Measurements from ENCODE around the gene KRT40. TPM values are rescaled to one million over a fixed set of nuclear protein-coding genes. Genes with fewer than 3 reads are reported as not detected.

KRT40 gene
- total RNA-seq, 2 experiments from 2014 or later: not detected

DNA sequence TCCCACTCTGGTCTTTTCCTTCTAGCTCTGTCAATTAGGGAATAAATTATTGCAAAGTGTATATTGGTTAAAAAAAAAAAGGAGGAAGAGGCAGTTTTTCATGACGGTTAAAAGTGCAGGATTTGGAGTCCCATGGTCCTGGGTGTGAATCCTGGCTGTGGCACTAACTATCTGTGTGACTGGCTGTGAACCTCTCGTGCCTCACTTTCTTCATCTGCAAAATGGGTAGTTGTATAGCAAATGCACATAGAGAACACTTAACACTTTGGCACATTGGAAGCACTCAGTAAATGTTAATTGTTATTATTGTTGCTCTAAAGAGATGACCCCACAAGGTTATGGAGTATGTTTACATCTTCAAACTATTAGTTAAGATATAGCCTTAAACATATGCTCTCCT lies 36.2 kb downstream of the KRT40 start:
- ChIA-PET CTCF (no interaction called here), POLR2A (no interaction called here)
- no peak overlapping the region for H3K27ac Mint-ChIP-seq
- ATAC-seq (no peak), DNase-seq (no peak)
- H3K9me3 Mint-ChIP-seq (ENCODE audit: insufficient read depth): no peaks in the 10 kb centered on the region
- no peak overlapping the region for H3K4me3 Mint-ChIP-seq
- H3K4me1 Mint-ChIP-seq (ENCODE audit: low read depth): no peaks in the 10 kb centered on the region
- no peaks in the 10 kb centered on the region for H3K36me3 Mint-ChIP-seq (ENCODE audit: low read depth)
- peaks cover 48% of the 10 kb centered on the region for H3K27me3 Mint-ChIP-seq (ENCODE audit: low read depth)

DNA sequence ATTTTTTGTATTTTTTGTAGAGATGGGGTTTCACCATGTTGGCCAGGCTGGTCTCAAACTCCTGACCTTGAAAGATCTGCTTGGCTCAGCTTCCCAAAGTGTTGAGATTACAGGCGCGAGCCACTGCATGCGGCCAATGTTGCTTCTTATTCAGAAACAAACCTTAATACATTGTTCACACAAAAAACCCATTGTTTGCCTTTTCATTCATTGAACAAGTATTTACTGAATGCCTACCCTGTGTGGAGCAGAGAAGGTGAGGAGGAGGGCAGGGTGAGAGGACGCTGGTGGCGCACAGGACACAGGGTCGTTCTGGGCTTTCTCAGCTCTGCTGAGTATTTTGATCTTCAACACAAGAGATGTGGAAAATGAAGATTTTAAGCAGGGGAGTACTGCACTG lies 38.7 kb downstream of the KRT40 start:
- Mint-ChIP-seq H3K4me1 (ENCODE audit: low read depth) (no peaks in the 10 kb centered on the region), H3K27me3 (ENCODE audit: low read depth) (peaks cover 41% of the 10 kb centered on the region)
- CTCF ChIA-PET: no interaction called here

DNA sequence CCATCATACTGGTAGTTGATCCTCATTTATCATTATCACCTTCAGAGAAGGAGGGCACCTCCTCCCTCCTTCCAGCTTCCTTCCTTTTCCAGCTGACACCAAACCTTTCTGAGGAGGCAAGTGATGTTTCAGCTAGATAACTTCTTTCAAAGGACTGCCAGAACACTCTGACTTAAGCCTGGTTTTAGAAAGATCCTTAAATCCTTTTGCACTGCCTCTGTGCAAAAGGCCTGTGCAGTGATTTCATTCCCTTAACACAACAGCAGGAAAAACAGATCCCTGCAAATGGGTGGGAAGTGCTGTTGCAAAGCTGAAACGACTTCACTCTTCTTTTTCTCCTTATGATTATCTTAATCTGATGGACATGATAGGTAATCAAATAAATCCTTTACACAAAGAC lies 39.6 kb downstream of the KRT40 start:
- Mint-ChIP-seq H3K27me3 (ENCODE audit: low read depth) (peaks cover 36% of the 10 kb centered on the region), H3K4me3 (no peak overlapping the region), H3K9me3 (ENCODE audit: insufficient read depth) (no peaks in the 10 kb centered on the region), H3K36me3 (ENCODE audit: low read depth) (no peaks in the 10 kb centered on the region), H3K27ac (no peak overlapping the region), H3K4me1 (ENCODE audit: low read depth) (no peaks in the 10 kb centered on the region)
- no peak for DNase-seq
- ChIA-PET POLR2A (interaction anchor here (0.6 kb wide), 1 partner anchor 13 kb away, joined by 3 read pairs; no protein-coding TSS in a partner anchor), CTCF (no interaction called here)
- no peak for ATAC-seq

More for the DNA sequence above, 38.7 kb downstream of the KRT40 start:
- Mint-ChIP-seq H3K4me3 (no peak overlapping the region), H3K36me3 (ENCODE audit: low read depth) (no peaks in the 10 kb centered on the region), H3K27ac (no peak overlapping the region), H3K9me3 (ENCODE audit: insufficient read depth) (no peaks in the 10 kb centered on the region)
- ATAC-seq (no peak), DNase-seq (no peak)
- POLR2A ChIA-PET: no interaction called here

DNA sequence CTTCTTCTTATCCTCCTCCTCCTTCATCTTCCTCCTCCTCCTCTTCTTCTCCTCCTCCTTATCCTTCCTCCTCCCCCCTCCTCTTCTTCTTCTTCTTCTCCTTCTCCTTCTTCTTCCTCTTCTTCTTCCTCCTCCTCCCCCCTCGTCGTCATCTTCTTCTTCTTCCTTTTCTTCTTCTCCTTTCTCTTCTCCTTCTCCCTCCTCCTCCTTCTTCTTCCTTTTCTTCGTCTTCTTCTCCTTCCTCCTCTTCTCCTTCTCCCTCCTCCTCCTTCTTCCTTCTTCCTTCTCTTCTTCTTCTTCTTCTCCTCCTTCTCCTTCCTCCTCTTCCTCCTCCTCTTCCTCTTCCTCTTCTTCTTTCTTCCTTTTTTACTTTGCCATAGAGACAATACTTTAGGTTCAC lies 41.6 kb downstream of the KRT40 start:
- Mint-ChIP-seq H3K9me3 (ENCODE audit: insufficient read depth) (no peaks in the 10 kb centered on the region), H3K4me3 (no peak overlapping the region), H3K36me3 (ENCODE audit: low read depth) (no peaks in the 10 kb centered on the region), H3K27ac (no peak overlapping the region), H3K27me3 (ENCODE audit: low read depth) (peaks cover 28% of the 10 kb centered on the region), H3K4me1 (ENCODE audit: low read depth) (no peaks in the 10 kb centered on the region)
- DNase-seq (no peak), ATAC-seq (no peak)
- ChIA-PET CTCF (no interaction called here), POLR2A (no interaction called here)

DNA sequence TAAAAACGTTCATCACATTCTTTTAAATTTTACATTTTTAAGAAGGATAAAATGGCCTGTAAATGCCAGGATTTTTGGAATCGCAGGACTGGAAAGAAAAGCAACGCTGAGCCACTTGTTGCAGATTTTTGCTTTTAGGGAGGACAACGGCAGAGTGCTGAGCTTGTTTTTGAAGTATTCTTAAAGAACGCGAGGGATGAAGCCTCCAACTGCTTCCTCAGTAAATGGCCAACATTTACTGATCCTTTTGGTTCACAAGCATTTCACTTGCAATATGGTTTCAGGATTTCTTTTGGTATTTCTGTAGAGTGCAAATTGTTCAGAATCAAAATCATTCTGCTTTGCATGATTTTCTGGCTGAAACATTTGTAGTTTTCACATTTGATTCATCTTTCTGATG lies 43.9 kb downstream of the KRT40 start:
- Mint-ChIP-seq H3K4me1 (ENCODE audit: low read depth) (no peaks in the 10 kb centered on the region), H3K36me3 (ENCODE audit: low read depth) (no peaks in the 10 kb centered on the region), H3K27ac (no peak overlapping the region), H3K27me3 (ENCODE audit: low read depth) (peaks cover 13% of the 10 kb centered on the region), H3K4me3 (no peak overlapping the region), H3K9me3 (ENCODE audit: insufficient read depth) (no peaks in the 10 kb centered on the region)
- CTCF ChIA-PET: no interaction called here
- no peak for ATAC-seq
- POLR2A ChIA-PET: no interaction called here
- DNase-seq: no peak

DNA sequence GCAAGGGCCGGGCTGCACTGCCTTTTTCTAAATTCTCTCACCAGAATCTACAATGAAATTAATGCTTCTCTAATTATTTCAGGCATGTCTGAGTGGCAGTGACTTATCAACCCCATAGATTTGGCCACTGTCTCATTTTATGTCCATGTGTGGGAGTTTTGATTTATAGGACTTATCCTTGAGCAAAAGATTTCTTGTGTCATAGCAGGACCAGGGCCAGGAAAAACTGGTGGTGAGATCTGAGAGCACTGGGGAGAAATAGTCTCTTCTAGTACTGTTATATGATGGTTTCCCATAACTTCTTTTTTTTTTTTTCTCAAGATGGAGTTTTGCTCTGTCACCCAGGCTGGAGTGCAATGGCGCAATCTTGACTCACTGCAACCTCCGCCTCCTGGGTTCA lies 45.1 kb downstream of the KRT40 start:
- H3K4me3 Mint-ChIP-seq: no peak overlapping the region

DNA sequence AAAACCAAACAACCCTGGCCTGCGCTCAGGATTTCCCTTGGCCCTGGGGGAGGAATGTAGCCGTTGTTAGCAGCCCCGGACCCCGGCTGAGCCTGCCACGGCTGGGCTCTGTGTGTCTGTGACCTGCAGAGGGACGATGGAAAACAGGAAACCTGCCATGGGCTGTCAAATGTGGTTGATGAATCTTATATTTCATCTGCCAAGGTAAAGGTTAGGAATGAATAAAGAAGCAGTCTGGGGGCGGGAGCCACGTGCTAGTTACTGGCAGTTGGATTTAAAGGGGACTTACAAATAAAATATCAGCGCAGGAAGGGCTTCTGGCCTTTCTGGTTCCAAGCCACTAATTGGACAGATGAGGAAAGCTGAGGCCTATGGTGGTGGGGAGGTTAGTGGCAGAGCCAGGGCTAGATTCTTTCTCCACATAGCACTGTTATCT lies 46.7 kb downstream of the KRT40 start, which contains the start of gene KRT23:
KRT23 (minus strand) TSS at position 263 of the 436 bp plus-strand sequence. CDS start 1,043 bp downstream, outside the sequence.
- Mint-ChIP-seq H3K4me3 (no peak within 1 kb of the TSS), H3K4me1 (ENCODE audit: low read depth) (no peaks in the 10 kb centered on the region), H3K36me3 (ENCODE audit: low read depth) (no peaks in the 10 kb centered on the region), H3K27me3 (ENCODE audit: low read depth) (peaks cover 17% of the 10 kb centered on the region), H3K9me3 (ENCODE audit: insufficient read depth) (no peaks in the 10 kb centered on the region), H3K27ac (no peak within 1 kb of the TSS)
- DNase-seq: no peak
- ChIA-PET POLR2A (no interaction called here), CTCF (no interaction called here)
- no peak for ATAC-seq

More for the DNA sequence above, 45.1 kb downstream of the KRT40 start:
- Mint-ChIP-seq H3K27ac (no peak overlapping the region), H3K9me3 (ENCODE audit: insufficient read depth) (no peaks in the 10 kb centered on the region), H3K4me1 (ENCODE audit: low read depth) (no peaks in the 10 kb centered on the region), H3K27me3 (ENCODE audit: low read depth) (peaks cover 9% of the 10 kb centered on the region), H3K36me3 (ENCODE audit: low read depth) (no peaks in the 10 kb centered on the region)
- CTCF ChIA-PET: no interaction called here
- ATAC-seq: no peak
- DNase-seq: no peak
- POLR2A ChIA-PET: no interaction called here

DNA sequence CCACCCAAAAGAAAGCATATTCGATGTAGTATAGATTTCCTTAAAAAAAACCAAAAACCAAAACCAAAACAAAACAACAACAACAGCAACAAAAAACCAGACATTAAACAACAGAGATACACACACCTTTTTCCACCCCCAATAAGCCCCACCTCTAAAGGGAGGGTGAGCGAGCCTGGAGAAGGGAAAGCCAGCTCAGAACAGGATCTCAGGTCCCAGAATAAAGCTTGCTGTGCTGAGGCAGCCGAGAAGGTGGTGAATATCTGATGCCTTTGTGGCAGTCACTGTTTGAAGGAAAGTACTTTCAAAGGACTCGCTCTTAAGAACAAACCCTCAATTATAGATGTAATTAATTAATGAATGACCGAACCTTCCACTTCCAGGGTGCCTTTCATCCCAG lies 47.1 kb downstream of the KRT40 start:
- ATAC-seq (no peak), DNase-seq (no peak)
- peaks cover 17% of the 10 kb centered on the region for H3K27me3 Mint-ChIP-seq (ENCODE audit: low read depth)
- no peak overlapping the region for H3K4me3 Mint-ChIP-seq
- H3K36me3 Mint-ChIP-seq (ENCODE audit: low read depth): no peaks in the 10 kb centered on the region
- CTCF ChIA-PET: no interaction called here
- H3K27ac Mint-ChIP-seq: no peak overlapping the region
- no peaks in the 10 kb centered on the region for H3K9me3 Mint-ChIP-seq (ENCODE audit: insufficient read depth)
- no peaks in the 10 kb centered on the region for H3K4me1 Mint-ChIP-seq (ENCODE audit: low read depth)
- POLR2A ChIA-PET: no interaction called here

DNA sequence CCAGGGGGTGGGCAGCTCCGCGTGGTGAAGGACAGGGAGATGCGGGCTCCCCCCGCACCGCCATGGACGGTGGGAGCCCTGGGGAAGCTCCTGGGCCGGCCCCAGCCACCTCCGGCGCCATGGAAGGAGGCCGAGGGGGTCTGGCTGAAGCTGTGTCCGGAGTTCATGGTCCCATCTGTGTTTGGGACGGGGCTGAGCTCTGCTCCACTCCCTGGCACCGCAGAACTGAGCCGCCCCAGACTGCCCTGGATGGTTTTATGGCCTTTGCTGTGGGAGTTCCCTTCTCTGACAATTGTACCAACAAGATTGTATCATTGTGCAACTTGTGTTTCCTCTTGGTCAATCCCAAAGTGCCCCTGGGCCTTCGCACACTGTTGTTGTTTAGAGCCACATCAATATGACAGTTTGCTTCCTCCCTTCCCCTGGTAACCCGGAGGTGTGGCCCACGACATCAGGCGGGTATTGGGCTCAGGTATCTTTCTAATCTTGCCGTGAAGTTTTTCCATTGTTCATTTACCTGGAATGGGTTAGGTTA lies 47.6 kb downstream of the KRT40 start:
- Mint-ChIP-seq H3K36me3 (ENCODE audit: low read depth) (no peaks in the 10 kb centered on the region), H3K4me1 (ENCODE audit: low read depth) (no peaks in the 10 kb centered on the region), H3K4me3 (no peak overlapping the region), H3K9me3 (ENCODE audit: insufficient read depth) (no peaks in the 10 kb centered on the region), H3K27me3 (ENCODE audit: low read depth) (peaks cover 18% of the 10 kb centered on the region), H3K27ac (no peak overlapping the region)
- ChIA-PET CTCF (no interaction called here), POLR2A (no interaction called here)
- ATAC-seq (no peak), DNase-seq (no peak)

DNA sequence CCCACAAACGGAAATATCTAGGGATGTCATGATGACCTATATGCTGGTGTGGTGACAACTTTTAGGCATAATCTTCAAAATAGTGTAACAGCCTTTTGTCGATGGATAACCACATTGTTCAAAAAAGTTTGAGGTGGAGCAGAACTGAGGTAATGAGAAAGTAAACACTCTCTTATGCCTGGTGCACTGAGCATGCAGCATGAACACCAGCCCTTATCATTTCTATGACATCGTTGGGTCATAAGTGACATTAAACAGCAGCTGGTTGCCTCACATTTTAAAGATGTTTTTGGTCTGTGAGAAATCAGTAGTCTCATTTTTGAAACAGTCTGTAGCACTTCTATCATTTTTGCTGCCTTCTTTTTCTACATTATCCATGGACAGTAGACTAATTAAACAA lies 48.5 kb downstream of the KRT40 start:
- H3K4me3 Mint-ChIP-seq: no peak overlapping the region
- H3K27me3 Mint-ChIP-seq (ENCODE audit: low read depth): peaks cover 21% of the 10 kb centered on the region
- ChIA-PET POLR2A (no interaction called here), CTCF (no interaction called here)
- no peak overlapping the region for H3K27ac Mint-ChIP-seq
- H3K36me3 Mint-ChIP-seq (ENCODE audit: low read depth): no peaks in the 10 kb centered on the region
- no peaks in the 10 kb centered on the region for H3K4me1 Mint-ChIP-seq (ENCODE audit: low read depth)
- no peaks in the 10 kb centered on the region for H3K9me3 Mint-ChIP-seq (ENCODE audit: insufficient read depth)
- DNase-seq: no peak
- no peak for ATAC-seq

DNA sequence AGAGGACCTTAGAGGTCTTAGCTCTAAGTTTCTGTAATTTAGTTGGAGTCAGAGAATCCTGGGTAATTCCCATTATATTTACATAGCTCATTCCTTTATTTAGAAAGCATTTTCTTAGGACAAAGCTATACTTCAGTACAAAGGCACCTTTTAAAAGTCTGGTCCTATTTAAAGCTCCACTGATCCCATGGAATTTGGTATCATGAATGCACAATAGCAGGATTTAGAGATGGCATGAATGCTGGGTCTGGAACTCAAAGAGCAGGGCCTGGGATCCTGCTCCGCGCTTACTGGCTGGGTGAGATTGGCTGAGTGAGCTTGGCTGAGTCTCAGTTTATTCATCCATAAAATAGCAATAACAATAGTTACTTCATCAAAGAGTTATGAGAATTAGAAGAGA lies 51.5 kb downstream of the KRT40 start:
- Mint-ChIP-seq H3K4me1 (ENCODE audit: low read depth) (no peaks in the 10 kb centered on the region), H3K4me3 (no peak overlapping the region), H3K36me3 (ENCODE audit: low read depth) (no peaks in the 10 kb centered on the region), H3K27me3 (ENCODE audit: low read depth) (peaks cover 22% of the 10 kb centered on the region), H3K9me3 (ENCODE audit: insufficient read depth) (no peaks in the 10 kb centered on the region), H3K27ac (no peak overlapping the region)
- DNase-seq: no peak
- CTCF ChIA-PET: no interaction called here
- POLR2A ChIA-PET: no interaction called here
- ATAC-seq: no peak

DNA sequence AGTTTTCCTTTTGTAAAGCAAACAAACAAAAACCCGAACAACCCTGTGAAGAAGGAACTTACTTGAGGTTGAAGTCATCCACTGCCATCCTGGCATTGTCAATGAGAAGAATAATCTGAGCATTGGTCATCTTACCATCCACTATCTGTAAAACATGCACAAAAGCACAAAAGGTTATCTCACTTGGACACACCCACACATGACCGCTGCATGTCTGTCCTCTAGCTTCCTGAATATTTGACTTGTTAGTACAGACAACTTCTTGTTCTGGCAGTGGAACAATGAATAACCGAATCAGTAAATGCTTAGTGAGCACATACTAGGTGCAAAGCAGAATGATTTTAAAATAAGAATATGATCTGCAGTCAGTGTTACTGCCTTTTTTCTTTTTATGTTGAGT lies 52.8 kb downstream of the KRT40 start:
- ATAC-seq (no peak), DNase-seq (no peak)
- no peaks in the 10 kb centered on the region for H3K36me3 Mint-ChIP-seq (ENCODE audit: low read depth)
- no peak overlapping the region for H3K27ac Mint-ChIP-seq
- ChIA-PET POLR2A (no interaction called here), CTCF (no interaction called here)
- no peaks in the 10 kb centered on the region for H3K4me1 Mint-ChIP-seq (ENCODE audit: low read depth)
- no peaks in the 10 kb centered on the region for H3K9me3 Mint-ChIP-seq (ENCODE audit: insufficient read depth)
- H3K27me3 Mint-ChIP-seq (ENCODE audit: low read depth): peaks cover 33% of the 10 kb centered on the region
- no peak overlapping the region for H3K4me3 Mint-ChIP-seq

Data from activated CD8-positive, alpha-beta T cell treated with anti-CD3 and anti-CD28 coated beads, Interleukin-2, amount 10 ng/mL, durations not matched to agents 7 days and 5 days (primary cell).